ENCODE measurements around the gene DES.

DNA sequence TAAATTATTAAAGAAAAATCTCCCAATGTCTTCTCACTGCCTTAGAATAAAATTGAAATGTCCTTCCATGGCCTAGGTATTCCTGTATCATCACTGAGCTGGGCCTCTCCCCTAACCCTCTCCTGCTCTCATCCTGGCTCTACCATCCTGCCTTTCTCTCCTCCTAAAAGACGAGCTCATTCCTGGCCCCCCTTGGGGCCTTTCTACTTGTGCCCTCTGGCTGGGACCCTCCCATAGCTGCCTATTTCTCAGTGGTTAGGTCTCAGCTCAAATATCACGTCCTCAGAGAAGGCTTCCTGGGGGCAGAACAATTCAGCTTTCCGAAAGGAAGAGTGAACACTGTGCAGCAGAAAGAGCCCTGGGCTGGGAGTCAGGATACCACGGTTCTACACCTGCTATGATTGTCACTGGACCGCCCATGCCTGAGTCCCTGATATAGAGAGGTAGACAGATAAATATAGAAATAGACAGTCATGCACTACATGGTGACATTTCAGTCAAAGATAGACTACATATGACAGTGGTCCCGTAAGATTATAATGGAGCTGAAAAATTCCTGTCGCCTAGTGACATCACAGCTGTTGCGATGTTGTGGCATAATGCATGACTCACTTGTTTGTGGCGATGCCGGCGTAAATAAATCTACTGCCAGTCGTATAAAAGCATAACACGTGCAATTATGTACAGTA lies 39.9 kb upstream of the DES start:
- TF ChIP-seq, protein P1, sequence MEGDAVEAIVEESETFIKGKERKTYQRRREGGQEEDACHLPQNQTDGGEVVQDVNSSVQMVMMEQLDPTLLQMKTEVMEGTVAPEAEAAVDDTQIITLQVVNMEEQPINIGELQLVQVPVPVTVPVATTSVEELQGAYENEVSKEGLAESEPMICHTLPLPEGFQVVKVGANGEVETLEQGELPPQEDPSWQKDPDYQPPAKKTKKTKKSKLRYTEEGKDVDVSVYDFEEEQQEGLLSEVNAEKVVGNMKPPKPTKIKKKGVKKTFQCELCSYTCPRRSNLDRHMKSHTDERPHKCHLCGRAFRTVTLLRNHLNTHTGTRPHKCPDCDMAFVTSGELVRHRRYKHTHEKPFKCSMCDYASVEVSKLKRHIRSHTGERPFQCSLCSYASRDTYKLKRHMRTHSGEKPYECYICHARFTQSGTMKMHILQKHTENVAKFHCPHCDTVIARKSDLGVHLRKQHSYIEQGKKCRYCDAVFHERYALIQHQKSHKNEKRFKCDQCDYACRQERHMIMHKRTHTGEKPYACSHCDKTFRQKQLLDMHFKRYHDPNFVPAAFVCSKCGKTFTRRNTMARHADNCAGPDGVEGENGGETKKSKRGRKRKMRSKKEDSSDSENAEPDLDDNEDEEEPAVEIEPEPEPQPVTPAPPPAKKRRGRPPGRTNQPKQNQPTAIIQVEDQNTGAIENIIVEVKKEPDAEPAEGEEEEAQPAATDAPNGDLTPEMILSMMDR (IDR thresholded peaks at IDR 0.05): no peak
- no peak for TF ChIP-seq EZH2 (IDR thresholded peaks at IDR 0.05)
